ENCODE measurements around the gene RAET1G. TPM values are rescaled to one million over a fixed set of nuclear protein-coding genes. Genes with fewer than 3 reads are reported as not detected.

RAET1G gene
- total RNA-seq, 1 experiment from 2014 or later: 1.2 TPM

GRCh38 chr6:149899486-149899885, 23.4 kb downstream of the RAET1G start:
- intact Hi-C loops (cut with micrococcal nuclease; ENCODE audit: unreplicated experiment) (no loop called here), in situ Hi-C loops (cut with HindIII; ENCODE audit: low pct_unique_long_range_greater_than_20kb, low sequenced_read_pairs) (no loop called here)
- no peak for TF ChIP-seq POLR2AphosphoS5 (IDR thresholded peaks at IDR 0.05; ENCODE audit: low read depth, low read length)
- no peak for TF ChIP-seq TCF7L2 (IDR thresholded peaks at IDR 0.05; ENCODE audit: low read depth, low read length)
- no peak for TF ChIP-seq SIN3A (IDR thresholded peaks at IDR 0.05; ENCODE audit: borderline replicate concordance, insufficient read depth, low read depth, low read length)
- no peak for TF ChIP-seq REST (IDR thresholded peaks at IDR 0.05; ENCODE audit: insufficient read depth in 1 of 2, low read depth in 2 of 2, low read length in 1 of 2)
- no peak for TF ChIP-seq CTCF (IDR thresholded peaks at IDR 0.05)
- ChIA-PET POLR2A (interaction anchor here (0.6 kb wide), 1 partner anchor 333 kb away, joined by 4 read pairs; the partner anchor contains the start of gene GINM1), CTCF (no interaction called here)
- Histone ChIP-seq H3K4me3 (ENCODE audit: low read depth in 2 of 2, low read length in 2 of 2) (no peak overlapping the region), H3K27ac (ENCODE audit: low read length) (no peak overlapping the region), H3K36me3 (ENCODE audit: control insufficient read depth, insufficient read depth, low read length) (no peaks in the 10 kb centered on the region), H3K27me3 (ENCODE audit: control insufficient read depth, insufficient read depth, low read length) (no peaks in the 10 kb centered on the region), H3K4me1 (ENCODE audit: control insufficient read depth, insufficient read depth, low read length) (peaks cover 38% of the 10 kb centered on the region), H3K9me3 (ENCODE audit: control insufficient read depth, insufficient read depth, low read depth, low read length) (no peaks in the 10 kb centered on the region)
- BruUV-seq (replicated peaks): no TSS peak
- ATAC-seq (no peak), DNase-seq (ENCODE audit: low read depth, low spot score) (no peak)

GRCh38 chr6:149898966-149899365, 24.0 kb downstream of the RAET1G start:
- Histone ChIP-seq H3K27me3 (ENCODE audit: control insufficient read depth, insufficient read depth, low read length) (no peaks in the 10 kb centered on the region), H3K4me1 (ENCODE audit: control insufficient read depth, insufficient read depth, low read length) (peaks cover 38% of the 10 kb centered on the region), H3K4me3 (ENCODE audit: low read depth in 2 of 2, low read length in 2 of 2) (no peak overlapping the region), H3K36me3 (ENCODE audit: control insufficient read depth, insufficient read depth, low read length) (no peaks in the 10 kb centered on the region), H3K27ac (ENCODE audit: low read length) (no peak overlapping the region), H3K9me3 (ENCODE audit: control insufficient read depth, insufficient read depth, low read depth, low read length) (no peaks in the 10 kb centered on the region)
- TF ChIP-seq POLR2AphosphoS5 (IDR thresholded peaks at IDR 0.05; ENCODE audit: low read depth, low read length) (no peak), SIN3A (IDR thresholded peaks at IDR 0.05; ENCODE audit: borderline replicate concordance, insufficient read depth, low read depth, low read length) (no peak), CTCF (IDR thresholded peaks at IDR 0.05) (no peak), TCF7L2 (IDR thresholded peaks at IDR 0.05; ENCODE audit: low read depth, low read length) (no peak), REST (IDR thresholded peaks at IDR 0.05; ENCODE audit: insufficient read depth in 1 of 2, low read depth in 2 of 2, low read length in 1 of 2) (no peak)
- DNase-seq (ENCODE audit: low read depth, low spot score) (no peak), ATAC-seq (no peak)
- BruUV-seq (replicated peaks): no TSS peak
- intact Hi-C loops (cut with micrococcal nuclease; ENCODE audit: unreplicated experiment) (no loop called here), in situ Hi-C loops (cut with HindIII; ENCODE audit: low pct_unique_long_range_greater_than_20kb, low sequenced_read_pairs) (no loop called here)
- ChIA-PET CTCF (no interaction called here), POLR2A (no interaction called here)

Data from Panc1 (cell line).